Parathyroid adenoma (tissue), 2 donors: ENCODE measurements around the gene DLGAP4.

Source experiments
- H2AFZ ChIP-seq: fragments of 300-600 bp; sonication (generic); one replicate; pipeline ENCODE4 v1.7.0; 2017; ENCODE audit warnings: antibody characterized with exemption, mild to moderate bottlenecking
- H3K27ac ChIP-seq: fragments of 300-600 bp; sonication (generic); one replicate; pipeline ENCODE4 v1.7.0; 2017
- H3K27me3 ChIP-seq: fragments of 300-600 bp; sonication (generic); one replicate; pipeline ENCODE4 v1.7.0; 2017; ENCODE audit warnings: low read length; ENCODE audit not compliant: control insufficient read depth, insufficient read depth
- H3K36me3 ChIP-seq: fragments of 300-600 bp; sonication (generic); one replicate; pipeline ENCODE4 v1.7.0; 2017; ENCODE audit warnings: low read length; ENCODE audit not compliant: control insufficient read depth, insufficient read depth
- H3K4me1 ChIP-seq: fragments of 300-600 bp; sonication (generic); one replicate; pipeline ENCODE4 v1.7.0; 2017; ENCODE audit warnings: control low read depth
- H3K4me2 ChIP-seq: fragments of 300-600 bp; sonication (generic); one replicate; pipeline ENCODE4 v1.7.0; 2017; ENCODE audit warnings: low read length
- H3K4me3 ChIP-seq: fragments of 300-600 bp; sonication (generic); one replicate; pipeline ENCODE4 v1.7.0; 2017; ENCODE audit warnings: low read depth, low read length
- H3K79me2 ChIP-seq: fragments of 300-600 bp; sonication (generic); one replicate; pipeline ENCODE4 v1.7.0; 2017; ENCODE audit warnings: control low read depth
- H3K9ac ChIP-seq: fragments of 300-600 bp; sonication (generic); one replicate; pipeline ENCODE4 v1.7.0; 2017; ENCODE audit warnings: mild to moderate bottlenecking
- H3K9me3 ChIP-seq: fragments of 300-600 bp; sonication (generic); one replicate; pipeline ENCODE4 v1.7.0; 2017; ENCODE audit warnings: low read length; ENCODE audit not compliant: control insufficient read depth
- TF ChIP-seq, protein P1 (sequence below): fragments of 300-600 bp; sonication (generic); IDR thresholded peaks from one replicate; pipeline ENCODE4 v1.7.0; 2017; ENCODE audit warnings: antibody characterized with exemption, mild to moderate bottlenecking
- donor health status: primary hyperparathyroidism.

Gene DLGAP4

DNA sequence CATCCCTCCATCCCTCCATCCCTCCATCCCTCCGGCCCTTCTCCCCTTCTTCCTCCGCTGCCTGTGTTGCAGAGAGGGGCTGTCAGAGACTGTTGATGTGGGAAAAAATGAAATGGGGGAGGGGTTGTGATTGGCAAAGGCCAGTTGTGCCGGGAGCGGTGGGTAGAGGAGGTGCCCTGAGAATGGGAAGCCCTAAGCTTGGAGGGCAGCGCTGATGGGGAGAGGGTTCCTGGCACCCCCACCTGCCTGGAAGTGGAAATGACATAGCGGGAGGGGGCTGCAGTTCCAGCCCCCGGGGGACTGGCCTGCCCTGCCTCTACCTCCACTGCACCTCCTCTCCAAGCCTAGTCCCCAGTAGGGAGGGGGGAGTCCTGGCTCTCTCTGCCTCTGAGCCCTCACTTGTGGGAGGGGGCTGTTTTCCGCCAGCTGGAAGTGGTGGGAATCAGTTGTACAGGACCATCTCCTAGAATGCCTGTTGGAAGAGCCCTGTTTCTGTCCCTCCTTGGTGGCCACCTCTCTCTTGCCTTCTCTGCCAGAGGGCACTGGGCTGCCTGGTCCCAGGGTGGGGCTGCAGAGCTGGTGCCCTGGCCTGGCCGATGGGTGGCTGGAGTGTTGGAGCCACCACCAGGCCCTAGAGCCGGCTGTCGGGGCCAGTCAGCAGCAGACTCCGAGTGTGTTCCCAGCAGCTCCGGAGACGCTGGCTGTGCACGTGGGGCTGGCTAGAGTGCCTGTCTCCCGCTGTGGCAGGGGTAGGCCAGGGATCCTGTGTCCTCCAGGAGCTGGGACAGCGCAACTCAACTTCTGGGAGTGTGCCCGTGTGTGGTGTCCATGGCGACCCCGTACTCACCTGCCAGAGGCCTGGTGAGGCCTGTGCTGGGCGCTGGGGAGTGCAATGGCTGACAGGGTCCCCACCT, 1.5 kb downstream of the DLGAP4 start:
- H3K4me1 ChIP-seq, result peaks cover 2% of the 10 kb centered on the region
- H3K27ac ChIP-seq, result no peak overlapping the region
- no peaks in the 10 kb centered on the region for H3K9me3 ChIP-seq
- no peak overlapping the region for H3K4me3 ChIP-seq
- H3K27me3 ChIP-seq, result no peaks in the 10 kb centered on the region
- TF ChIP-seq, protein P1, sequence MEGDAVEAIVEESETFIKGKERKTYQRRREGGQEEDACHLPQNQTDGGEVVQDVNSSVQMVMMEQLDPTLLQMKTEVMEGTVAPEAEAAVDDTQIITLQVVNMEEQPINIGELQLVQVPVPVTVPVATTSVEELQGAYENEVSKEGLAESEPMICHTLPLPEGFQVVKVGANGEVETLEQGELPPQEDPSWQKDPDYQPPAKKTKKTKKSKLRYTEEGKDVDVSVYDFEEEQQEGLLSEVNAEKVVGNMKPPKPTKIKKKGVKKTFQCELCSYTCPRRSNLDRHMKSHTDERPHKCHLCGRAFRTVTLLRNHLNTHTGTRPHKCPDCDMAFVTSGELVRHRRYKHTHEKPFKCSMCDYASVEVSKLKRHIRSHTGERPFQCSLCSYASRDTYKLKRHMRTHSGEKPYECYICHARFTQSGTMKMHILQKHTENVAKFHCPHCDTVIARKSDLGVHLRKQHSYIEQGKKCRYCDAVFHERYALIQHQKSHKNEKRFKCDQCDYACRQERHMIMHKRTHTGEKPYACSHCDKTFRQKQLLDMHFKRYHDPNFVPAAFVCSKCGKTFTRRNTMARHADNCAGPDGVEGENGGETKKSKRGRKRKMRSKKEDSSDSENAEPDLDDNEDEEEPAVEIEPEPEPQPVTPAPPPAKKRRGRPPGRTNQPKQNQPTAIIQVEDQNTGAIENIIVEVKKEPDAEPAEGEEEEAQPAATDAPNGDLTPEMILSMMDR, result no peak
- H3K4me2 ChIP-seq, result no peak overlapping the region
- no peaks in the 10 kb centered on the region for H3K36me3 ChIP-seq
- H3K9ac ChIP-seq, result no peak overlapping the region
- peak overlapping the region; percentile 94 for H2AFZ ChIP-seq
- H3K79me2 ChIP-seq, result no peaks in the 10 kb centered on the region

DNA sequence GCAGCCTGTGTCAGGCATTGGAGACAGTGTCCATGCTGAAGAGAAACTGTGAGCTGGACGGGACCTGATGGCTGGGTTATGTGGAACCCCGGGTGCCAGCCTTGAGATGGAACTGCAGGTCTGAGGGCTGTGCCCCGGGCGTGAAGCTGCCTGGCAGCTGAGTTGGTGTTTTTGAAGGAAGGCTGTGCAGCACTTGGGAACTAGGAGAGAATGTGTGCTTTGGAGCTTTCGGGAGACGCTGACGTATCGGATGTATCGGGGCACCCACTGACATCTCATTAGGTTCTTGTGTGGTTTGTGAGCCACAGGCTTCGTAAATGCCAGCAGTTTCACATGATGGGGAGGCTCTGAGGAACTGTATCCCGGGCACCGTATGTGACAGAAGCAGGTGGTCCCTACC, 2.2 kb downstream of the DLGAP4 start:
- no peak overlapping the region for H3K4me3 ChIP-seq
- no peak overlapping the region for H3K4me2 ChIP-seq
- H3K9ac ChIP-seq, result no peak overlapping the region
- no peaks in the 10 kb centered on the region for H3K9me3 ChIP-seq
- TF ChIP-seq, protein P1, result no peak
- peak overlapping the region; percentile 1 for H2AFZ ChIP-seq
- no peaks in the 10 kb centered on the region for H3K36me3 ChIP-seq
- no peak overlapping the region for H3K27ac ChIP-seq
- peaks cover 2% of the 10 kb centered on the region for H3K4me1 ChIP-seq
- H3K79me2 ChIP-seq, result no peaks in the 10 kb centered on the region
- no peaks in the 10 kb centered on the region for H3K27me3 ChIP-seq

DNA sequence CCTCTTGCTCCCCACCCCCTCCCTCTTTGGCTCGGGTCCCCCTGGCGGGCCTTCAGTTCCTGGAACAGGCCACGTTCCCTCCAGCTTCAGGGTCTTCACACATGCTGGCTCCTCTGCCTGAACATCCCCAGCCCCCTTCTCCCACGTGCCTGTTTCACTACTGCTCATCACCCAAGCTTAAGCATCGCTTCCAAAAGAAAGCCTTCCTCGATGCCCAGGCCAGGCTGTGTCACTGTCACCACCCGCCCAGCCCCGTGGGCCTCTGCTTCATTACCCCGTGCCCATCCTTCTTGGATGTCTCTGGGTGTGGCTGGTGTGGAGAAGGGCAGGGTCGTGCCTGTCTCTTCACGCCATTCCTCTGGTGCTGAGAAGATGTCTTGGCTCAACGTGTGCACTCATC, 2.8 kb downstream of the DLGAP4 start:
- no peaks in the 10 kb centered on the region for H3K9me3 ChIP-seq
- no peaks in the 10 kb centered on the region for H3K36me3 ChIP-seq
- TF ChIP-seq, protein P1, result no peak
- H3K27me3 ChIP-seq, result no peaks in the 10 kb centered on the region
- H2AFZ ChIP-seq, result no peak overlapping the region
- H3K79me2 ChIP-seq, result no peaks in the 10 kb centered on the region
- H3K4me1 ChIP-seq, result peaks cover 2% of the 10 kb centered on the region
- no peak overlapping the region for H3K4me2 ChIP-seq
- H3K9ac ChIP-seq, result no peak overlapping the region
- no peak overlapping the region for H3K27ac ChIP-seq
- no peak overlapping the region for H3K4me3 ChIP-seq

DNA sequence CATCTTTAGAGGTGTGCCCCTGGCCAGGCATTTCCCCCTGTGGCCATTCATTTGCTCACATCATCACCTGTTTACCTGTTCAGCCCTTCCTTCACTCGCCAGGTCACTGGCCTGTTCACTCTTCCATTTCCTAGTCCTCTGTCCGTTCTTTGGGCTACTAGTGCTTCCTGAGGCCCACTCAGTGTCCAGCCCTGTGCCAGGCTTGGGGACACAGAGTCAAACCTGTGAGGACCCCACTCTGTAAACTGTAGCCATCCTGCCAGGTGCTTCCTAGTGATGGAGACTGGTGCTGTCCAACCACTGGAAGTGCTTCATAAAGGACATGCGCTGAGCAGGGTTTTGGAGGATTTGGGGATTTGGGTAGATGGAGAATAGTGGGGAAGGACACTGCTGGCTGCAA, 3.5 kb downstream of the DLGAP4 start:
- H3K27ac ChIP-seq, result no peak overlapping the region
- no peaks in the 10 kb centered on the region for H3K79me2 ChIP-seq
- H3K27me3 ChIP-seq, result no peaks in the 10 kb centered on the region
- no peak overlapping the region for H3K9ac ChIP-seq
- TF ChIP-seq, protein P1, result no peak
- H3K4me1 ChIP-seq, result peaks cover 2% of the 10 kb centered on the region
- H3K4me3 ChIP-seq, result no peak overlapping the region
- H3K36me3 ChIP-seq, result no peaks in the 10 kb centered on the region
- H3K4me2 ChIP-seq, result no peak overlapping the region
- no peaks in the 10 kb centered on the region for H3K9me3 ChIP-seq
- no peak overlapping the region for H2AFZ ChIP-seq
